WTC11 (cell line): ENCODE data around the gene PRELID2. TPM values are rescaled to one million over a fixed set of nuclear protein-coding genes. Genes with fewer than 3 reads are reported as not detected.

Source experiments
- ATAC-seq: fragments of 200-7000 bp; cut with Tn5 transposase; 2 replicates; pipeline ENCODE4 v1.10.0; 2021; ENCODE audit warnings: mild to moderate bottlenecking, moderate library complexity
- CTCF ChIA-PET: fragments of 300-600 bp; sonication (Branson Sonifier 250); formaldehyde crosslinking; loops from one replicate; lab custom pipeline; 2021; ENCODE audit warnings: antibody characterized with exemption; lab: Charles Lee
- POLR2A ChIA-PET: fragments of 350-600 bp; sonication (Branson Sonifier 250); formaldehyde crosslinking; loops from one replicate; lab custom pipeline; 2021; ENCODE audit warnings: antibody characterized with exemption; lab: Charles Lee
- DNase-seq: peaks from one replicate; pipeline ENCODE4 v3.0.0; 2021; ENCODE audit warnings: low spot score
- H3K27ac Mint-ChIP-seq: 2 replicates; pipeline ENCODE4 v1.8.0; 2021; ENCODE audit warnings: mixed read lengths
- H3K27me3 Mint-ChIP-seq: 2 replicates; pipeline ENCODE4 v1.8.0; 2021; ENCODE audit warnings: low read depth, mild to moderate bottlenecking, moderate library complexity, mixed read lengths
- H3K36me3 Mint-ChIP-seq: 2 replicates; pipeline ENCODE4 v1.8.0; 2021; ENCODE audit warnings: mixed read lengths
- H3K4me1 Mint-ChIP-seq: 2 replicates; pipeline ENCODE4 v1.8.0; 2022; ENCODE audit warnings: mixed read lengths
- H3K4me3 Mint-ChIP-seq: 2 replicates; pipeline ENCODE4 v1.8.0; 2021; ENCODE audit warnings: mild to moderate bottlenecking, moderate library complexity, mixed read lengths
- H3K9me3 Mint-ChIP-seq: 2 replicates; pipeline ENCODE4 v1.8.0; 2021; ENCODE audit warnings: mixed read lengths
- CBFB ChIP-seq: sonication (generic); formaldehyde crosslinking; IDR thresholded peaks from 2 replicates; pipeline ENCODE4 v1.8.1; 2022; ENCODE audit warnings: mild to moderate bottlenecking, low read depth, missing genetic modification reagents
- CREB1 ChIP-seq: sonication (generic); formaldehyde crosslinking; IDR thresholded peaks from 2 replicates; pipeline ENCODE4 v1.8.0; 2023; ENCODE audit warnings: mild to moderate bottlenecking, missing genetic modification reagents
- ELF4 ChIP-seq: sonication (generic); formaldehyde crosslinking; IDR thresholded peaks from 2 replicates; pipeline ENCODE4 v1.8.1; 2022; ENCODE audit warnings: low read depth, mild to moderate bottlenecking, moderate library complexity, missing genetic modification reagents
- GABPB1 ChIP-seq: sonication (generic); formaldehyde crosslinking; IDR thresholded peaks from 2 replicates; pipeline ENCODE4 v1.8.1; 2023; ENCODE audit warnings: mild to moderate bottlenecking, missing genetic modification reagents
- HMGA2 ChIP-seq: fragments of 250-450 bp; sonication (Bioruptor Pico); IDR thresholded peaks from 2 replicates; pipeline ENCODE4 v1.4.0; 2021; ENCODE audit warnings: mild to moderate bottlenecking, moderate library complexity
- IRF2 ChIP-seq: sonication (generic); formaldehyde crosslinking; IDR thresholded peaks from 2 replicates; pipeline ENCODE4 v1.8.0; 2022; ENCODE audit warnings: low read depth, missing genetic modification reagents, borderline replicate concordance
- JAZF1 ChIP-seq: fragments of 250-450 bp; sonication (Bioruptor Pico); IDR thresholded peaks from 2 replicates; pipeline ENCODE4 v1.9.0; 2021; ENCODE audit warnings: moderate library complexity, mild to moderate bottlenecking, inconsistent platforms
- JUN ChIP-seq: sonication (generic); formaldehyde crosslinking; IDR thresholded peaks from 2 replicates; pipeline ENCODE4 v1.8.0; 2023; ENCODE audit warnings: mild to moderate bottlenecking, missing genetic modification reagents
- MYBL2 ChIP-seq: sonication (generic); formaldehyde crosslinking; IDR thresholded peaks from 2 replicates; pipeline ENCODE4 v1.8.1; 2023; ENCODE audit warnings: mild to moderate bottlenecking, moderate library complexity, missing genetic modification reagents
- NR1H2 ChIP-seq: sonication (generic); formaldehyde crosslinking; IDR thresholded peaks from 2 replicates; pipeline ENCODE4 v1.9.0; 2021; ENCODE audit warnings: mild to moderate bottlenecking, moderate library complexity, missing genetic modification reagents
- SMAD3 ChIP-seq: sonication (generic); formaldehyde crosslinking; IDR thresholded peaks from 2 replicates; pipeline ENCODE4 v1.8.0; 2022; ENCODE audit warnings: missing genetic modification reagents, mild to moderate bottlenecking, borderline replicate concordance
- TEAD1 ChIP-seq: sonication (generic); formaldehyde crosslinking; IDR thresholded peaks from 2 replicates; pipeline ENCODE4 v1.8.0; 2022; ENCODE audit warnings: mild to moderate bottlenecking, missing genetic modification reagents
- TEAD4 ChIP-seq: sonication (generic); formaldehyde crosslinking; IDR thresholded peaks from 2 replicates; pipeline ENCODE4 v1.8.0; 2022; ENCODE audit warnings: mild to moderate bottlenecking, missing genetic modification reagents
- ZBTB21 ChIP-seq: sonication (generic); formaldehyde crosslinking; IDR thresholded peaks from 2 replicates; pipeline ENCODE4 v1.8.1; 2023; ENCODE audit warnings: mild to moderate bottlenecking, missing genetic modification reagents, borderline replicate concordance
- ZNF121 ChIP-seq: sonication (generic); formaldehyde crosslinking; IDR thresholded peaks from 2 replicates; pipeline ENCODE4 v1.8.0; 2023; ENCODE audit warnings: missing genetic modification reagents
- ZNF232 ChIP-seq: sonication (generic); formaldehyde crosslinking; IDR thresholded peaks from 2 replicates; pipeline ENCODE4 v1.8.0; 2022; ENCODE audit warnings: mild to moderate bottlenecking, missing genetic modification reagents
- ZNF416 ChIP-seq: fragments of 250-450 bp; sonication (Bioruptor Pico); IDR thresholded peaks from 2 replicates; pipeline ENCODE4 v1.9.0; 2021; ENCODE audit warnings: mild to moderate bottlenecking, inconsistent platforms
- ZNF423 ChIP-seq: fragments of 250-450 bp; sonication (Bioruptor Pico); IDR thresholded peaks from 2 replicates; pipeline ENCODE4 v2.1.2; 2022; ENCODE audit warnings: mild to moderate bottlenecking, moderate library complexity
- total RNA-seq: library from RNA; stranded (reverse); gene quantifications from 3 replicates; pipeline ENCODE4 v1.2.3, GENCODE V29; 2021
- TF ChIP-seq, protein P1 (sequence below): sonication (generic); formaldehyde crosslinking; IDR thresholded peaks from 2 replicates; pipeline ENCODE4 v1.8.1; 2022; ENCODE audit warnings: missing genetic modification reagents, borderline replicate concordance
- TF ChIP-seq, protein P2 (sequence below): sonication (generic); formaldehyde crosslinking; IDR thresholded peaks from 2 replicates; pipeline ENCODE4 v1.8.1; 2023; ENCODE audit warnings: mild to moderate bottlenecking, missing genetic modification reagents
- TF ChIP-seq, protein P3 (sequence below): fragments of 250-450 bp; sonication (Bioruptor Pico); IDR thresholded peaks from 2 replicates; pipeline ENCODE4 v1.9.0; 2021; ENCODE audit warnings: mild to moderate bottlenecking
- TF ChIP-seq, protein P4 (sequence below): fragments of 250-450 bp; sonication (Bioruptor Pico); IDR thresholded peaks from 2 replicates; pipeline ENCODE4 v1.9.0; 2021; ENCODE audit warnings: mild to moderate bottlenecking
- TF ChIP-seq, protein P5 (sequence below): sonication (generic); formaldehyde crosslinking; IDR thresholded peaks from 2 replicates; pipeline ENCODE4 v1.8.1; 2022; ENCODE audit warnings: mild to moderate bottlenecking, missing genetic modification reagents, moderate library complexity, borderline replicate concordance
- TF ChIP-seq, protein P6 (sequence below): sonication (generic); formaldehyde crosslinking; IDR thresholded peaks from 2 replicates; pipeline ENCODE4 v1.8.1; 2022; ENCODE audit warnings: low read depth, mild to moderate bottlenecking, moderate library complexity, missing genetic modification reagents, borderline replicate concordance
- TF ChIP-seq, protein P7 (sequence below): sonication (generic); formaldehyde crosslinking; IDR thresholded peaks from 2 replicates; pipeline ENCODE4 v1.8.0; 2022; ENCODE audit warnings: mild to moderate bottlenecking, missing genetic modification reagents
- TF ChIP-seq, protein P8 (sequence below): sonication (generic); formaldehyde crosslinking; IDR thresholded peaks from 2 replicates; pipeline ENCODE4 v1.8.0; 2023; ENCODE audit warnings: mild to moderate bottlenecking, missing genetic modification reagents

The PRELID2 gene
- total RNA-seq, 1 experiment from 2014 or later, result 10.0 TPM

DNA sequence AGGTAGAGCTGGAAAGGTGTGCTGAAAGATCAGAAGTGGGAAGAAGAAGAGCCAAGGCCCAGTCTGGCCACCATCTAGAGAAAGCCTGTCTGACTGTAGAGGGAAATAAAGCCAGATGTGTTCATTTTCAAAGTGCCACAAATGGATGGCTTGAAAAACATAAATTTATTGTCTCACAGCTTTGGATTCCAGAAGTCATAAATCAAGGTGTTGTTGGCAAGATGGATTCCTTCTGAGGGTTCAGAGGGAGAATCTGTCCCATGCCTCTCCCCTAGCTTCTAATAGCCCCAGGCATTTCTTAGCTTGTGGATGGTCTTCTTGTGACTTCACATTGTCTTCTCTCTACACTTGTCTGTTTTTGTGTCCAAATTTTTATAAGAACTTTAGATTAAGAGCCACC lies 6.2 kb upstream of the PRELID2 start:
- CTCF ChIA-PET, result interaction anchor here (1.2 kb wide), 1 partner anchor 47 kb away, joined by 3 read pairs; no protein-coding TSS in a partner anchor

DNA sequence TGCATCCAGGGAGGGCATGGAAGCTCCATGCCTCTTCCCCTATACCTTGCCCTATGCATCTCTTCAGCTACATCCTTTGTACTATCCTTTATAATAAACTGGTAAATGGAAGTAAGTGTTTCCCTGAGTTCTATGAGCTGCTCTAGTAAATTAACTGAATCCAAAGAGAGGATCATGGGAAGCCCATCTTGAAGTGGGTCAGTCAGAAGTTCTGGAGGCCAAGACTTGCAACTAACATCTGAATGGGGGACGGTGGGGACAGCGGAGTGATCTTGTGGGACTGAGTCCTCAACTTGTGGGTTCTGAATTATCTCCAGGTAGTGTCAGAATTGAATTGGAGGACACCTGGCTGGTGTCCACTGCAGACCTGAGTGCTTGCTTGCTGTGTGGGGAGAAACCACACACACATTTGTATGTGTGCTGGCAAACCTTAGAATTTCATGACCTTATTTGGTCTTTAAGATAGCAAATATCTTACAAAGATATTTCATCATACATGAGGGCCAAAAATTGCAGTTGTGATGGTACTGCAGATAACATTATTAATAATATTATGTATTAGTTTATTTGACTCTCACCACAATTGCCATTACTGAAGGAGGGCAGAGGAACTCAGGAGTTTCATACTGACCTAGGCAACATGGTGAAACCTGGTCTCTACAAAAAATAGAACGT lies 5.5 kb upstream of the PRELID2 start:
- Mint-ChIP-seq H3K9me3 (no peaks in the 10 kb centered on the region), H3K27ac (no peak overlapping the region), H3K36me3 (no peaks in the 10 kb centered on the region), H3K27me3 (peaks cover 15% of the 10 kb centered on the region), H3K4me3 (no peak overlapping the region), H3K4me1 (peaks cover 4% of the 10 kb centered on the region; the same call in 1 of the 2 replicates)
- POLR2A ChIA-PET, result no interaction called here
- CTCF ChIA-PET, result no interaction called here
- DNase-seq (no peak), ATAC-seq (no peak)
- TF ChIP-seq, protein P1, sequence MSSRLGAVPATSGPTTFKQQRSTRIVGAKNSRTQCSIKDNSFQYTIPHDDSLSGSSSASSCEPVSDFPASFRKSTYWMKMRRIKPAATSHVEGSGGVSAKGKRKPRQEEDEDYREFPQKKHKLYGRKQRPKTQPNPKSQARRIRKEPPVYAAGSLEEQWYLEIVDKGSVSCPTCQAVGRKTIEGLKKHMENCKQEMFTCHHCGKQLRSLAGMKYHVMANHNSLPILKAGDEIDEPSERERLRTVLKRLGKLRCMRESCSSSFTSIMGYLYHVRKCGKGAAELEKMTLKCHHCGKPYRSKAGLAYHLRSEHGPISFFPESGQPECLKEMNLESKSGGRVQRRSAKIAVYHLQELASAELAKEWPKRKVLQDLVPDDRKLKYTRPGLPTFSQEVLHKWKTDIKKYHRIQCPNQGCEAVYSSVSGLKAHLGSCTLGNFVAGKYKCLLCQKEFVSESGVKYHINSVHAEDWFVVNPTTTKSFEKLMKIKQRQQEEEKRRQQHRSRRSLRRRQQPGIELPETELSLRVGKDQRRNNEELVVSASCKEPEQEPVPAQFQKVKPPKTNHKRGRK, result no peak
- TF ChIP-seq, protein P2, sequence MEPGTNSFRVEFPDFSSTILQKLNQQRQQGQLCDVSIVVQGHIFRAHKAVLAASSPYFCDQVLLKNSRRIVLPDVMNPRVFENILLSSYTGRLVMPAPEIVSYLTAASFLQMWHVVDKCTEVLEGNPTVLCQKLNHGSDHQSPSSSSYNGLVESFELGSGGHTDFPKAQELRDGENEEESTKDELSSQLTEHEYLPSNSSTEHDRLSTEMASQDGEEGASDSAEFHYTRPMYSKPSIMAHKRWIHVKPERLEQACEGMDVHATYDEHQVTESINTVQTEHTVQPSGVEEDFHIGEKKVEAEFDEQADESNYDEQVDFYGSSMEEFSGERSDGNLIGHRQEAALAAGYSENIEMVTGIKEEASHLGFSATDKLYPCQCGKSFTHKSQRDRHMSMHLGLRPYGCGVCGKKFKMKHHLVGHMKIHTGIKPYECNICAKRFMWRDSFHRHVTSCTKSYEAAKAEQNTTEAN (CRISPR knock-in tag), result no peak
- TF ChIP-seq ZNF232, result no peak
- TF ChIP-seq CREB1 (CRISPR knock-in tag), result no peak
- TF ChIP-seq JAZF1 (CRISPR knock-in tag), result no peak
- no peak for TF ChIP-seq ZNF121 (CRISPR knock-in tag)
- no peak for TF ChIP-seq IRF2 (CRISPR knock-in tag)
- TF ChIP-seq, protein P3, sequence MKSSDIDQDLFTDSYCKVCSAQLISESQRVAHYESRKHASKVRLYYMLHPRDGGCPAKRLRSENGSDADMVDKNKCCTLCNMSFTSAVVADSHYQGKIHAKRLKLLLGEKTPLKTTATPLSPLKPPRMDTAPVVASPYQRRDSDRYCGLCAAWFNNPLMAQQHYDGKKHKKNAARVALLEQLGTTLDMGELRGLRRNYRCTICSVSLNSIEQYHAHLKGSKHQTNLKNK (CRISPR knock-in tag), result no peak
- TF ChIP-seq, protein P4, sequence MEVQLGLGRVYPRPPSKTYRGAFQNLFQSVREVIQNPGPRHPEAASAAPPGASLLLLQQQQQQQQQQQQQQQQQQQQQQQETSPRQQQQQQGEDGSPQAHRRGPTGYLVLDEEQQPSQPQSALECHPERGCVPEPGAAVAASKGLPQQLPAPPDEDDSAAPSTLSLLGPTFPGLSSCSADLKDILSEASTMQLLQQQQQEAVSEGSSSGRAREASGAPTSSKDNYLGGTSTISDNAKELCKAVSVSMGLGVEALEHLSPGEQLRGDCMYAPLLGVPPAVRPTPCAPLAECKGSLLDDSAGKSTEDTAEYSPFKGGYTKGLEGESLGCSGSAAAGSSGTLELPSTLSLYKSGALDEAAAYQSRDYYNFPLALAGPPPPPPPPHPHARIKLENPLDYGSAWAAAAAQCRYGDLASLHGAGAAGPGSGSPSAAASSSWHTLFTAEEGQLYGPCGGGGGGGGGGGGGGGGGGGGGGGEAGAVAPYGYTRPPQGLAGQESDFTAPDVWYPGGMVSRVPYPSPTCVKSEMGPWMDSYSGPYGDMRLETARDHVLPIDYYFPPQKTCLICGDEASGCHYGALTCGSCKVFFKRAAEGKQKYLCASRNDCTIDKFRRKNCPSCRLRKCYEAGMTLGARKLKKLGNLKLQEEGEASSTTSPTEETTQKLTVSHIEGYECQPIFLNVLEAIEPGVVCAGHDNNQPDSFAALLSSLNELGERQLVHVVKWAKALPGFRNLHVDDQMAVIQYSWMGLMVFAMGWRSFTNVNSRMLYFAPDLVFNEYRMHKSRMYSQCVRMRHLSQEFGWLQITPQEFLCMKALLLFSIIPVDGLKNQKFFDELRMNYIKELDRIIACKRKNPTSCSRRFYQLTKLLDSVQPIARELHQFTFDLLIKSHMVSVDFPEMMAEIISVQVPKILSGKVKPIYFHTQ, result no peak

More for the DNA sequence above, 6.2 kb upstream of the PRELID2 start:
- Mint-ChIP-seq H3K4me1 (no peaks in the 10 kb centered on the region), H3K4me3 (no peak overlapping the region), H3K9me3 (no peaks in the 10 kb centered on the region), H3K27me3 (peaks cover 8% of the 10 kb centered on the region), H3K36me3 (no peaks in the 10 kb centered on the region), H3K27ac (no peak overlapping the region)
- POLR2A ChIA-PET, result no interaction called here
- DNase-seq, result no peak
- no peak for ATAC-seq
- TF ChIP-seq JAZF1 (CRISPR knock-in tag) (no peak), MYBL2 (CRISPR knock-in tag) (no peak), ZNF121 (CRISPR knock-in tag) (no peak), ZBTB21 (CRISPR knock-in tag) (no peak), ZNF423 (CRISPR knock-in tag) (no peak), TEAD4 (CRISPR knock-in tag) (no peak), TEAD1 (no peak), HMGA2 (CRISPR knock-in tag) (no peak), SMAD3 (CRISPR knock-in tag) (no peak), ELF4 (no peak), CBFB (CRISPR knock-in tag) (no peak), GABPB1 (no peak), ZNF416 (CRISPR knock-in tag) (no peak), NR1H2 (CRISPR knock-in tag) (no peak), JUN (no peak)
- TF ChIP-seq, protein P5, sequence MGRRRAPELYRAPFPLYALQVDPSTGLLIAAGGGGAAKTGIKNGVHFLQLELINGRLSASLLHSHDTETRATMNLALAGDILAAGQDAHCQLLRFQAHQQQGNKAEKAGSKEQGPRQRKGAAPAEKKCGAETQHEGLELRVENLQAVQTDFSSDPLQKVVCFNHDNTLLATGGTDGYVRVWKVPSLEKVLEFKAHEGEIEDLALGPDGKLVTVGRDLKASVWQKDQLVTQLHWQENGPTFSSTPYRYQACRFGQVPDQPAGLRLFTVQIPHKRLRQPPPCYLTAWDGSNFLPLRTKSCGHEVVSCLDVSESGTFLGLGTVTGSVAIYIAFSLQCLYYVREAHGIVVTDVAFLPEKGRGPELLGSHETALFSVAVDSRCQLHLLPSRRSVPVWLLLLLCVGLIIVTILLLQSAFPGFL (CRISPR knock-in tag), result no peak
- TF ChIP-seq, protein P6, sequence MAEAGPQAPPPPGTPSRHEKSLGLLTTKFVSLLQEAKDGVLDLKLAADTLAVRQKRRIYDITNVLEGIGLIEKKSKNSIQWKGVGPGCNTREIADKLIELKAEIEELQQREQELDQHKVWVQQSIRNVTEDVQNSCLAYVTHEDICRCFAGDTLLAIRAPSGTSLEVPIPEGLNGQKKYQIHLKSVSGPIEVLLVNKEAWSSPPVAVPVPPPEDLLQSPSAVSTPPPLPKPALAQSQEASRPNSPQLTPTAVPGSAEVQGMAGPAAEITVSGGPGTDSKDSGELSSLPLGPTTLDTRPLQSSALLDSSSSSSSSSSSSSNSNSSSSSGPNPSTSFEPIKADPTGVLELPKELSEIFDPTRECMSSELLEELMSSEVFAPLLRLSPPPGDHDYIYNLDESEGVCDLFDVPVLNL, result no peak
- TF ChIP-seq, protein P7, sequence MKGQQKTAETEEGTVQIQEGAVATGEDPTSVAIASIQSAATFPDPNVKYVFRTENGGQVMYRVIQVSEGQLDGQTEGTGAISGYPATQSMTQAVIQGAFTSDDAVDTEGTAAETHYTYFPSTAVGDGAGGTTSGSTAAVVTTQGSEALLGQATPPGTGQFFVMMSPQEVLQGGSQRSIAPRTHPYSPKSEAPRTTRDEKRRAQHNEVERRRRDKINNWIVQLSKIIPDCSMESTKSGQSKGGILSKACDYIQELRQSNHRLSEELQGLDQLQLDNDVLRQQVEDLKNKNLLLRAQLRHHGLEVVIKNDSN (CRISPR knock-in tag), result no peak
- TF ChIP-seq, protein P8, sequence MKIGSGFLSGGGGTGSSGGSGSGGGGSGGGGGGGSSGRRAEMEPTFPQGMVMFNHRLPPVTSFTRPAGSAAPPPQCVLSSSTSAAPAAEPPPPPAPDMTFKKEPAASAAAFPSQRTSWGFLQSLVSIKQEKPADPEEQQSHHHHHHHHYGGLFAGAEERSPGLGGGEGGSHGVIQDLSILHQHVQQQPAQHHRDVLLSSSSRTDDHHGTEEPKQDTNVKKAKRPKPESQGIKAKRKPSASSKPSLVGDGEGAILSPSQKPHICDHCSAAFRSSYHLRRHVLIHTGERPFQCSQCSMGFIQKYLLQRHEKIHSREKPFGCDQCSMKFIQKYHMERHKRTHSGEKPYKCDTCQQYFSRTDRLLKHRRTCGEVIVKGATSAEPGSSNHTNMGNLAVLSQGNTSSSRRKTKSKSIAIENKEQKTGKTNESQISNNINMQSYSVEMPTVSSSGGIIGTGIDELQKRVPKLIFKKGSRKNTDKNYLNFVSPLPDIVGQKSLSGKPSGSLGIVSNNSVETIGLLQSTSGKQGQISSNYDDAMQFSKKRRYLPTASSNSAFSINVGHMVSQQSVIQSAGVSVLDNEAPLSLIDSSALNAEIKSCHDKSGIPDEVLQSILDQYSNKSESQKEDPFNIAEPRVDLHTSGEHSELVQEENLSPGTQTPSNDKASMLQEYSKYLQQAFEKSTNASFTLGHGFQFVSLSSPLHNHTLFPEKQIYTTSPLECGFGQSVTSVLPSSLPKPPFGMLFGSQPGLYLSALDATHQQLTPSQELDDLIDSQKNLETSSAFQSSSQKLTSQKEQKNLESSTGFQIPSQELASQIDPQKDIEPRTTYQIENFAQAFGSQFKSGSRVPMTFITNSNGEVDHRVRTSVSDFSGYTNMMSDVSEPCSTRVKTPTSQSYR (CRISPR knock-in tag), result no peak
